HG03060 (cell line): ENCODE results near the gene WNT3A.
"Not testable (repeated sequence)": the region's sequence is repeated elsewhere in the genome, so short reads cannot be mapped to it uniquely, and the experiment has no call there.

Experiments used
- ATAC-seq: cut with Tn5 transposase; IDR thresholded peaks from one replicate; pipeline ENCODE4 v1.9.1; 2021; ENCODE audit warnings: low read depth, moderate number of reproducible peaks; ENCODE audit not compliant: unreplicated experiment

WNT3A gene

GRCh38 chr1:228010921-228011320 is 4.1 kb downstream of the WNT3A start:
- ATAC-seq = no peak

GRCh38 chr1:228011721-228012311 is 5.0 kb downstream of the WNT3A start:
- no peak for ATAC-seq

- no peak for ATAC-seq
Measured at GRCh38 chr1:228012555-228012954, 5.8 kb downstream of the WNT3A start.

GRCh38 chr1:228013131-228013934 is 6.5 kb downstream of the WNT3A start:
- no peak for ATAC-seq

- ATAC-seq = no peak
Measured at GRCh38 chr1:228013935-228014930, 7.4 kb downstream of the WNT3A start.

GRCh38 chr1:228015276-228016180 is 8.7 kb downstream of the WNT3A start:
- no peak for ATAC-seq

- no peak for ATAC-seq
Measured at GRCh38 chr1:228016181-228016510, 9.3 kb downstream of the WNT3A start.

- ATAC-seq = no peak
Measured at GRCh38 chr1:228016653-228017355, 10.0 kb downstream of the WNT3A start.

GRCh38 chr1:228017356-228018124 is 10.7 kb downstream of the WNT3A start:
- ATAC-seq = no peak

GRCh38 chr1:228018125-228018398 is 11.3 kb downstream of the WNT3A start:
- ATAC-seq = no peak

GRCh38 chr1:228018961-228019721 is 12.3 kb downstream of the WNT3A start:
- no peak for ATAC-seq

- not testable (repeated sequence) for ATAC-seq
Measured at GRCh38 chr1:228019722-228020083, 12.9 kb downstream of the WNT3A start.

- no peak for ATAC-seq
Measured at GRCh38 chr1:228020686-228021354, 14.0 kb downstream of the WNT3A start.

- ATAC-seq = no peak
Measured at GRCh38 chr1:228021355-228022030, 14.7 kb downstream of the WNT3A start.

GRCh38 chr1:228022571-228023293 is 15.9 kb downstream of the WNT3A start:
- ATAC-seq = no peak

GRCh38 chr1:228023294-228023639 is 16.5 kb downstream of the WNT3A start:
- no peak for ATAC-seq

GRCh38 chr1:228029281-228029680 is 22.5 kb downstream of the WNT3A start:
- no peak for ATAC-seq
